GM12878 (cell line): ENCODE measurements around the gene FAM228B. TPM values are rescaled to one million over a fixed set of nuclear protein-coding genes. Genes with fewer than 3 reads are reported as not detected.
"Not testable (repeated sequence)": the region's sequence is repeated elsewhere in the genome, so short reads cannot be mapped to it uniquely, and the experiment has no call there.

Source experiments
- ATAC-seq: fragments of 200-7000 bp; cut with Tn5 transposase; 3 replicates; pipeline ENCODE4 v1.9.1; 2020; ENCODE audit warnings: mild to moderate bottlenecking, moderate library complexity
- BruUV-seq: library from RNA; stranded (reverse); fragments of 400-500 nt; replicated peaks from 2 replicates; lab custom pipeline; 2021; lab: Mats Ljungman, UMichigan
- CTCF ChIA-PET: fragments of 300-600 bp; sonication (Branson Sonifier 250); formaldehyde crosslinking; extraction: SDS; loops from one replicate; lab custom pipeline; 2021; ENCODE audit warnings: inconsistent platforms; lab: Yijun Ruan, JAX
- POLR2A ChIA-PET: fragments of 350-600 bp; formaldehyde crosslinking; extraction: SDS; loops from one replicate; lab custom pipeline; 2021; ENCODE audit warnings: inconsistent platforms; lab: Charles Lee
- RAD21 ChIA-PET: fragments of 300-600 bp; sonication (Branson Sonifier 250); formaldehyde crosslinking; loops from one replicate; lab custom pipeline; 2023; ENCODE audit warnings: antibody characterized with exemption; ENCODE audit not compliant: unreplicated experiment; lab: Charles Lee
- SMC1A ChIA-PET: fragments of 300-600 bp; sonication (Branson Sonifier 250); formaldehyde crosslinking; loops from one replicate; lab custom pipeline; 2023; ENCODE audit not compliant: unreplicated experiment, uncharacterized antibody; lab: Charles Lee
- DNase-seq: peaks from one replicate; pipeline ENCODE4 v3.0.0-alpha.2; 2011; ENCODE audit warnings: low read depth, low spot score
- FAIRE-seq: peaks from 3 replicates; lab custom pipeline; 2011; peaks lifted over from hg19 to GRCh38; lab: Jason Lieb, UNC
- H2AFZ ChIP-seq: 2 replicates; pipeline ENCODE4 v1.6.0; 2011; ENCODE audit warnings: low read depth, low read length, control low read depth; ENCODE audit not compliant: control insufficient read depth
- H3K27ac ChIP-seq: 2 replicates; pipeline ENCODE4 v1.5.1; 2011; ENCODE audit warnings: control low read depth; ENCODE audit not compliant: control insufficient read depth, insufficient read depth
- H3K27me3 ChIP-seq, 2 experiments: replicated peaks in 1 of 2; 2 replicates each; pipeline versions ENCODE4 v1.6.0 to v1.6.1; 2011; ENCODE audit warnings: low read length in 1 of 2; ENCODE audit not compliant: control insufficient read depth in 2 of 2, insufficient read depth in 2 of 2
- H3K36me3 ChIP-seq, 2 experiments: 2 replicates each; pipeline ENCODE4 v1.5.1; 2011; ENCODE audit warnings: low read length in 1 of 2; ENCODE audit not compliant: control insufficient read depth in 2 of 2, insufficient read depth in 2 of 2
- H3K4me1 ChIP-seq: 2 replicates; pipeline ENCODE4 v1.6.1; 2011; ENCODE audit warnings: mild to moderate bottlenecking, low read length, moderate library complexity, mixed read lengths; ENCODE audit not compliant: control insufficient read depth, insufficient read depth
- H3K4me2 ChIP-seq: 2 replicates; pipeline ENCODE4 v1.6.0; 2011; ENCODE audit warnings: control low read depth; ENCODE audit not compliant: control insufficient read depth, insufficient read depth
- H3K4me3 ChIP-seq: fragments of 200-600 bp; sonication (generic); 2 replicates; pipeline ENCODE4 v1.5.1; 2016
- H3K79me2 ChIP-seq: 2 replicates; pipeline ENCODE4 v1.6.0; 2011; ENCODE audit warnings: low read length; ENCODE audit not compliant: control insufficient read depth, insufficient read depth
- H3K9ac ChIP-seq: 2 replicates; pipeline ENCODE4 v1.8.0; 2011; ENCODE audit warnings: low read length, control low read depth, mixed read lengths; ENCODE audit not compliant: control insufficient read depth, insufficient read depth
- H3K9me3 ChIP-seq: replicated peaks from 3 replicates; pipeline ENCODE4 v1.5.1; 2011; ENCODE audit warnings: mild to moderate bottlenecking, low read length; ENCODE audit not compliant: control insufficient read depth, insufficient read depth
- H4K20me1 ChIP-seq: 2 replicates; pipeline ENCODE4 v1.6.0; 2011; ENCODE audit not compliant: control insufficient read depth, insufficient read depth
- ELK1 ChIP-seq: IDR thresholded peaks from 2 replicates; pipeline ENCODE4 v1.6.1; 2012; ENCODE audit warnings: low read depth, low read length, improper control_type of control experiment
- KLF5 ChIP-seq: fragments of 450-650 bp; IDR thresholded peaks from 2 replicates; pipeline ENCODE4 v1.6.1; 2014; ENCODE audit warnings: mild to moderate bottlenecking; ENCODE audit not compliant: partially characterized antibody
- POLR2A ChIP-seq: IDR thresholded peaks from 2 replicates; pipeline ENCODE4 v1.6.1; 2011; ENCODE audit warnings: low read depth, mild to moderate bottlenecking, low read length
- RCOR1 ChIP-seq: conservative IDR thresholded peaks from 2 replicates; pipeline ENCODE4 v1.6.1; 2012; ENCODE audit warnings: low read depth, low read length, improper control_type of control experiment
- SUPT20H ChIP-seq: IDR thresholded peaks from 2 replicates; pipeline ENCODE4 v1.6.1; 2011; ENCODE audit warnings: low read depth, mild to moderate bottlenecking, low read length, moderate library complexity, borderline replicate concordance; ENCODE audit not compliant: control insufficient read depth
- WGBS: methylation state at CpG from one replicate; pipeline ENCODE4 v1.1.6; 2016; ENCODE audit warnings: low lambda C conversion rate; ENCODE audit not compliant: insufficient replicate concordance, insufficient coverage; ENCODE audit errors: missing lambda C conversion rate; 5-methylcytosine and 5-hydroxymethylcytosine counted together
- in situ Hi-C: fragments of 300-500 bp; cut with MboI; formaldehyde crosslinking; loops from 9 replicates; pipeline ENCODE4 v1.14.3; 2018; ENCODE audit warnings: mixed read lengths
- intact Hi-C: fragments of 100-400 bp; cut with micrococcal nuclease; formaldehyde crosslinking; loops from one replicate; pipeline ENCODE4 v1.14.2; 2022; ENCODE audit not compliant: unreplicated experiment
- polyA plus RNA-seq, 11 experiments: library from polyadenylated mRNA; depleted of rRNA in 4 of 11; unstranded in 6 of 11; stranded (reverse) in 5 of 11; fragments of >200 nt; fragmentation: Nextera tagmentation in 4 of 11; fragmentation: Illumina TruSeq in 1 of 11; extraction: Ambion mirVana in 4 of 11; extraction: Trizol in 1 of 11; gene quantifications; 1 replicate in 1 of 11; 2 replicates in 10 of 11; pipeline versions ENCODE4 v1.2.1 to v1.2.3, GENCODE V29; 2011 to 2016; ENCODE audit warnings: inconsistent platforms in 2 of 11, missing spikeins in 2 of 11, low read depth in 1 of 11
- total RNA-seq, 4 experiments: library from RNA; depleted of rRNA in 3 of 4; stranded (reverse); fragments of >200 nt in 3 of 4; fragmentation: Illumina TruSeq in 1 of 4; extraction: Trizol in 1 of 4; gene quantifications; 2 replicates each; pipeline versions ENCODE4 v1.2.1 to v1.2.3, GENCODE V29; 2013 to 2021

FAM228B gene
- total and polyA plus RNA-seq, 10 of the 15 experiments (the other 5 are each of a cell fraction or from before 2014, with no cell fraction given) = 3.9 to 11.0 (median 7.5) TPM

- no peak for TF ChIP-seq RCOR1
- no peak for TF ChIP-seq SUPT20H
- TF ChIP-seq POLR2A = no peak
- TF ChIP-seq KLF5 = no peak
- no peak for TF ChIP-seq ELK1
Observed at GRCh38 chr2:24107336-24107735, 15.9 kb upstream of the FAM228B start (continued).

- RAD21 ChIA-PET, H3K36me3 ChIP-seq, in situ Hi-C loops, H3K79me2 ChIP-seq, SMC1A ChIA-PET, FAIRE-seq, H4K20me1 ChIP-seq, intact Hi-C loops, H3K9ac ChIP-seq, H2AFZ ChIP-seq, H3K27ac ChIP-seq, H3K27me3 ChIP-seq, BruUV-seq, H3K4me3 ChIP-seq, DNase-seq, H3K4me1 ChIP-seq, H3K9me3 ChIP-seq, ATAC-seq, H3K4me2 ChIP-seq: not testable (repeated sequence)
- ChIA-PET CTCF (interaction anchor here (0.7 kb wide), 1 partner anchor 57 kb away, joined by 3 read pairs; no protein-coding TSS in a partner anchor), POLR2A (interaction anchor here (0.6 kb wide), 3 partner anchors 12 to 140 kb away, joined by 3 to 4 read pairs (median 3); no protein-coding TSS in a partner anchor)
- WGBS = 91% methylated on average over 1 of the region's 1 CpG
Observed at GRCh38 chr2:24109431-24109830, 13.8 kb upstream of the FAM228B start.
